Stimulated activated CD4-positive, alpha-beta T cell treated with anti-CD3 and anti-CD28 coated beads, TNF-alpha, amount 100 ng/mL, for 48 hours (primary cell): ENCODE data around the gene COX17.

ENCODE experiments used
- DNase-seq, 3 donors: peaks; one replicate each; pipeline ENCODE4 v3.0.0-alpha.2; 2020; ENCODE audit warnings: low read depth in 3 of 3

COX17 gene

DNA sequence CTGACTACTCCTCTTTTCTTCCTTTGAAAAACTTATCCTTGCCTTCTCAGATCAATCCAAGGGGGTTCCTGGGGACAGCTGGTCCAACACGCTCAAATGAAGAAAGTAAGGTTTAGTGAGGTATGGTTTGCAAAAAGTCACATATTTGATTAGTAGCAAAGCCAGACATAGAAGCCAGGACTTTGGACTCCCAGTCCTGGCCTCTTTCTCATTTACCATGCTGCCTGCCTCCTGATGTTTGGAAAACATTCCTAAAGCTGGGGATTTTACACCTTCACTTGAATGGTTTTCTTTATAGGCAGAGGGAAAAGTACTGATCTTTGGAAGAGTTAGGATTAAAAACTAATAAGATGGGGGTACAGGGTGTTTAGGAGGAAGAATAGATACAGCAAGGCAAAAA lies 31.4 kb downstream of the COX17 start:
- no peak for DNase-seq

DNA sequence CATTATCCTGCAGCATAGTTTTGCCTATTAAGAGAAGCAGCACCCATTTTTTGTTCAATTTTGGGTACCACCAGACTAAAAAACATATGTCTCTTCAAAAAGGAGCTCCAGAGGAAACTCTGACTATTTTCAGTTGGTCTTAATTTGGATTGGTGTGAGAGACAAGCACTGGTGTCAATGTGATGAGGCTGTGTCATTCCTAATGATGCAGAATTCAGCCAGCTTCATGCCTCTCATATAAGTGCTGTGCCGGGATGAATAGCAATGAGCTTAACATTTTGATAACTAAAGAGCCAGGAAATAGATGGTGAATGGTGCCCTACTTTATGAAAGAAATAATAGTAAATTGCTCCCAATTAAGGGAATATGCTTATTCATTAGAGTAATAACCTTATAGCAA lies 32.7 kb downstream of the COX17 start:
- DNase-seq = no peak

DNA sequence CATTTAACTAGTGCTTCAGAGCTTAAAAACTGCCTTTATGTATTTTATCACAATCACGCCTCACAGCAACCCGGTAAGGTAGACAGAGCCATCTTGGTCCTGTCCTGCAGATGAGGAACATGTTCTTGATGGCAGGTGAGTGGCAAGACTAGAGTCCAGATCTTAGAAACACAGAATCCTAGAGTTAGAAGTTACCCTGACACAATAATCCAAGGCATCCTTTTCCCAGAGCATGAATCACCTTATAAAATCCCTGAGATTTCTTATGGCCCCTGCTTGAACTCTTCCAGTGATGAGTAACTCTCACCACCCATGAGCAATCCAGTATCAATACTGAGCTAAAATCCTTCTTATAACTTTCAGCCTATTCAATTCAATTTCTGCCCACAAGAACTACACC lies 33.7 kb downstream of the COX17 start:
- no peak for DNase-seq

DNA sequence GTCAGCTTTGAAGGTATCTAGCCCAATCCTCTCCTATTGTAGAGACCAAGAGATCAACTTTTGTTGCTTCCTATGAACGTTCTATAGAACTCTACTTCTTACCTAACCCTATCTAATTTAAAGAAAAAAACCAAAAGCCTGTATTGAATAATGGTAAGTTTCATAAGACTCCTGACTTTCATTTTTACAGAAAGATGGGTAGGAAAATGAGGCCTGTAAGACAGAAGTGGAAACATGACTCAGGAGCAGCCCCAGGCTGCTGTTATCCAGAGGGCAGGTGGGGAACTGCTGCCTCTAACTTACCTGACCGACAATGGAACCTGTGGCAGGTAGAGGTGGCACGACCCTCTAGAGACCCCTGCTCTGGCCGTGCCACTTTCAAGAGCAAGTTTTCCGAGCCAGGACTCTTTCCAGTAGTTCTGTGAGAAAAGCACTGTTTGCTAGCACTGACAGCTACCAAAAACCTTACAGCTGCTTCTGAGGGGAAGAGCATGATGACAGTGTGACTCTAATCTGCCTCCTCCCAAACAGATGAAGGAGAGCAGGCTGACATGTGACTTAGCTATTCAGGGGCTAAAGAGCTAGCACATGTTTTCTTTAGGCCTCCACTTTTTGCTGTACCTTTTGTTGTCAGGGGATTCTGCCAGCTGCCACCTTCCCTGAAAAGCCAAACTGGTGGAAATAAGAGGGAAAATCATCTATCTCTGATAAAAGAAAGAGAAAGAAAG lies 34.3 kb downstream of the COX17 start:
- no peak for DNase-seq

DNA sequence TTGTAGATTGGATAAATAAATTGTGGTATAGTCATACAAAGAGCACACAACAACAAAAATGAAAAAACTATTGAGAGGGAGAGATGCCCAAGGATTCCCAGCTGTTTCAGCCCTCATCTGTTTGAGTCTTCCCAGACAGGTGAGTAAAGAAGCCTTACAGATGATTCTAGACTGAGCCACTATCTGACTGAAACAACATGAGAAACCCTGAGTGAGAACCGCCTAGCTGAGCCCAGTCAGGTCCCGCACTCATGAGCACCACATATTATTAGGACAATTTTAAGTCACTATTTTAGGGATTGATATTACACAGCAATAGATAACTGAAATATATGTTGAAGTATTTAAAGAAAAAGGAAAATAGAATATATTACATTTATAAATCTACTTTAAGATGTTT lies 35.8 kb downstream of the COX17 start:
- DNase-seq = no peak

DNA sequence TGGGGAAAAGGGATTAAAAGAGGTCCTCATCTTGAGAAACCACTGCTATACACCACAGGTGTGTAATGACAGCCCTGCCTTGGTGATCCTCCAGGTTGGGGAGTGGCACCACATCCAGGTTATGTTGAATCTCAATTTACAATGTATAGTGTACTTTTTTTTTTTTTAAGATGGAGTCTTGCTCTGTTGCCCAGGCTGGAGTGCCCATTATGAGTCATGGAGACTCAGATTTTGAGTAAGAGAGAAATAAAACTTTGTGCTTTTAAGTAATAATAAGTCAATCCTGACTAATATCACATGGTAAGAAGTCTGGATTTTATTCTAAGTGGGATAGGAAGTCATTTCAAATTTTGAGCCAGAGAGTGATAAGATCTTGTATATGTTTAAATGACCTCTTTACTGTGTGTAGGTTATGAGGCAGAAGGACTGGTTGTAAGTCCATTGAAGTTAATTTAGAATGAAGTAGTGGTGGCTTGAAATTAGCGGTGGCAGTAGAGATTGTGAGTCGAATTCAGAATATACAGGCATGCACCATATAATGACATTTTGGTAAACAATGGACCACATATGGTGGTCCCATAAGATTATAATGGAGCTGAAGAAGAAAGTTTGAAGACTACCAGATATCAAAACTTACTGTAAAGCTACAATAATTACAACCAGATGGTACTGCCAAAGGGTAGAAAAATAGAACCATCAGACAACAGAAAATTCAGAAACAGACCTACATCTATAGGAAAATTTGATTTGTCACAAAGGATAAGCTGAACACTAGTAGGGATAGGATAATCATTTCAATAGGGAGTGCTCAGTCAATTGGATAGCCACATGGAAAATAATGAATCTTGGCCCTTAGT lies 37.5 kb downstream of the COX17 start:
- DNase-seq = no peak

DNA sequence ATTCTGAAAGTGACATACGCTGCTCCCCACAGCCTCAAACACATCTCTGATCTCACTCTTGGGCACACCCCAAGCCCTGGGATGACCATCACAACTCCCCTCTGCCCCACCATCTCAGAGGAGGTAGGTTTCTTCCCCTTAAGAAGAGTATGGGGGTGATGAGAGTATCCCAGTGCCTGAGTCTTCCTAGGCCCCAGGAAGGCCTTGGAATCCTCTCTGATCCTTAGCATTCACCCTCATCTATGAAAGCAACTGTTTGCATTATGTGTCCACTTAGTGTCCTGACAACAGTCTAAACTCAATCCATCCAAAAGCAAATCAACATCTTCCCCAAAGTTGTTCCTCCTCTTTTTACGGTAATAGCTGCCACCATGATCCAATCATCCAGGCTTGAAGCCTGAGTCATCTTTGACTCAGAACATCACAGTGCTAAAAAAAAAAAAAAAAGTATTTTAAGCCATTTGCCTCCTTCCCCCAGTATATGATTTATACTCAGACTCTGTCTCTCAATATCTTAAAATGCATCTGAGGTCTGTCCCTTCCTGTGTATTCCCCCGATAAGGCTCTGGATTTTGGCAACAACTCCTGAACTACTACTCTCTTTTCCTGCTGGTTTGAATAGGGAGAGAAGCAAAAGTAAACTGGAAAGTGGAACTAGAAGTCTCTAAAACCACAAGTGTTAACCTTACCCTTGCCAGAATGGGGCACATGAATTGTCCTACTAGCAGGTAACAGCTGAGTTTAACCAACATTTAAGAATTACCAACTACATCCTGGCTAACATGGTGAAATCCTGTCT lies 39.3 kb downstream of the COX17 start:
- no peak for DNase-seq

DNA sequence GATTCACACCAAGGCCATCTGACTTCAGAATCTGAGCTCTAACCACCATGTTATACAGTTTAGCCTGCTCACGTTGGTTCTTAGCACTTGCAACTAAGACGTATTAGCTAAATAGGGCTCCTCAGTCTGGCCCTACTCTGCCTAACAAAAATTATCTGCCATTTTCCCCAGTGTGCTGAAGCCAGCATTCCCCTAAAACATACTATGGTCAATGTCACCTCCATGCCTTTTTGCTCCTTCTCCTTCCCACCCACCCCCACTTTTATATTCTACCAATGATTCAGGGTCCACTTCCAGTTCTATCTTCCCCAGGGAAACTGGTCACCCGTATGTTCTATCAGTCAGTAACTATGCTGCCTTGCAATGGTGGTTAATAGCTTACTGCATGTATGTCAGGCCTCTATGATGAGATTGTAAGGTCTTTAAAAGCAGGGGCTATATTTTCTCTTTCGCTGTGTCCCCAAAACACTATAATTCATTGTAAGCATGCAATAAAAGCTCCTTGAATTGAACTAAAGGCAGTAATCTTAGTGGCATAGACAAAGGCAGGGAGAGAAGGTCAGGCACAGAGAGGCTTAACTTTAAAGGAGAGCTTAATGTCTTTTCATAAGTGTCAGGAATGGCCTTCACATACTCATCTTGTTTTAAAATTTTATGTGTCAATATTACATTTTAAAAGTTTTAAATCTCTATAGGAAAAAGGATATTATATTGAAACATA lies 40.2 kb downstream of the COX17 start:
- no peak for DNase-seq

DNA sequence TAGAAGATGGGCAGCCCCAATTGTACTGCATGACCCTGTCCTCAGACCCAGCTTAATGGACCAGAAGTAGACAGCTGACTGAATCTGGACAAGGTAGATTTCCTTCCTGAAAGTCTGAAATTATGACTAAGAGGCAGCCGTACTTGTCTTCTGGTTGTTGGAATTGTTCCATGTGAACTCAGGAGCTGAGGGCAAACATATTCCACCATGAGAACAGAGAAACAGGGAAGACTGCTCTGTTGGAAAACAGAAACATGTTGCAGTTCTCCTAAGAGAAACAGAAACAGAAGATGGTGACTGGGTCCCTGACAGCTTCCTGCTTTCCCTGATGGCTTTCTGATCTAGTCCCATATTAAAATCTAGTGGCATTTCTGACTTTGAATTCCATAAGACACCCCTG lies 41.0 kb downstream of the COX17 start:
- DNase-seq = no peak

DNA sequence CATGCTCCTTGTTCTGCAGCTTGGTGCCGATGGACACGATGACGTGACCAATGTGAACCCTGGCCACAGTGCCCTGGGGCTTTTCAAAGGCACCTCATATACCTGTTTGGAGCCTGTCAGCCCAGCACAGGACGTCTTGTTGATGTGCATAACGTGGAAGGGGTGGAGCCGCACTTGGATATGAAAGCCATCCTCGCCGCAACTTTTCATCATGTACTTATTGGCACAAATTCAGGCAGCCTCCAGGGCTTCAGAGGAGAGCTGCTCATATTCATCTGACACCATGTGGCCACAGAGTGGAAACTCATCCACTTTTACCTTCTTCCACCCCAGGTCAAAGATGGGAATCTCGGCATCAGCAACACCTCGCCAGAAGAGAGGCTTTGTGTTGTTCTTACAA lies 41.5 kb downstream of the COX17 start:
- DNase-seq = no peak

DNA sequence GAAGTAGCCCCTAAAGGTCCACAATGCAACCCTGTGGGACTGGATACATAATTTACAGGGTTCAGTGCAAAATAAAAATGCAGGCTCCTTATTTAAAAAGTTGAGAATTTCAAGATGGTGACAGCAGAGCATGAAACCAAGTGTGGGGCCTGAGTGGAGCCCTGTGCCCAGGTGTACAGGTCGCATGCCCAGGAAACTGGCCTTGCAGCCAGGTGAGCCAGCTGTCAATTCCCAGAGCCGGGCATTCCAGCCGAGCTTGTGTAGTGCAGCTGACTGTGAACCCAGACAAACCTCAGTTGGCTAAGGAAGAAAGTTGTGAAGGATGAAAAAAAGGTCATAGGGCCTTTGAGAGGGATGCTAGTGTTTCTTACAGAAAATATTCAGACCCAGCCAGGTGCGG lies 44.4 kb downstream of the COX17 start:
- DNase-seq = no peak

DNA sequence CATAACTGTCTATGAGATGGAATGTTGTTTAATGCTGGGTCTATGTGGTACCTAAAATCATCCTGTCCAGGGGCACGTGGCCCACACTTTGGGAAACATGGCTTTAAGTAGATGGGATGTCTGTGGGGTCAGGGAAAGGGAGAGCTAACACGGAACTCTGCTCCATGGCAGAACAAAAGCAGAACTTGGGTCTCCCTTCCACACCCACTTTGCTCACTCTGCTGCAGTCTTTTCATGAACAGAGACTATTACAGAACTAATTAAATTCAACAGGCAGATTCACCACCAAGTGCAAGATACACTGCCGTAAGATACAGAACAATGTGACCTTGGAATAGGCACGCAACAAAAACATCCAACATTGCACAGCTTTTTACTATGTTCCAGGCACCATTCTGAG lies 45.0 kb downstream of the COX17 start:
- no peak for DNase-seq

DNA sequence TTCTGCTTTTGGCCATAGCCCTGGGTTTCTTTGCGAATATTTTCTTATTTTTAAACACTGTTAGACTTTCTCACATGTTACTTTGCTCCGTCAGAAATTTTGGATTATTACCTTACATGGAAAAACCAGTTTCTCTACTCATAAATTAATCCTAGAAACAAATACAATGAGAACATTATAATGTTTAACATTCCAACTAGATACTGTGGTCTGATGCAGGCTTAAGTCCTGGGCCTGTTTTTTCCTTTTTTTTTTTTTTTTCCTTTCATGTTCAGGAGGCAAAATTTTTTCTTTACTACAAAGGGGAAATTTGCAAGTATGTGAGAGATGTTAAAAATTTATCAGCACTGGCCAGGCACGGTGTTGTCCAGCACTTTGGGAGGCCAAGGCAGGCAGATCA lies 45.7 kb downstream of the COX17 start:
- DNase-seq = no peak

DNA sequence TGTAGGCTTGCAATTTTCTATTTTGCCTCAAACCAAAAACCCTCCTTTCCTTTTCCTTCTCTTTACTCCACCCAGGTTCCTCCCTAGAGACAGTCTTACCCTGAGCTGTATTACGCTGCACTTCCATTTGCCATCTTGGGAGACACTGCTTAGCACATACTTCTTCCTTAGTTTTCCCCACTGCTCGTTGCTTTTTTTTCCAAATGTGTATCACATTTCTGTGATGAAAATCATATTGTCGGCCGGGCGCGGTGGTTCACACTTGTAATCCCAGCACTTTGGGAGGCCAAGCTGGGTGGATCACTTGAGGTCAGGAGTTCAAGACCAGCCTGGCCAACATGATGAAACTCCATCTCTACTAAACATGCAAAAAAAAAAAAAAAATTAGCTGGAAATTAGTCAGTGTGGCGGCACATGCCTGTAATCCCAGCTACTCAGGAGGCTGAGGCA lies 46.3 kb downstream of the COX17 start:
- no peak for DNase-seq

DNA sequence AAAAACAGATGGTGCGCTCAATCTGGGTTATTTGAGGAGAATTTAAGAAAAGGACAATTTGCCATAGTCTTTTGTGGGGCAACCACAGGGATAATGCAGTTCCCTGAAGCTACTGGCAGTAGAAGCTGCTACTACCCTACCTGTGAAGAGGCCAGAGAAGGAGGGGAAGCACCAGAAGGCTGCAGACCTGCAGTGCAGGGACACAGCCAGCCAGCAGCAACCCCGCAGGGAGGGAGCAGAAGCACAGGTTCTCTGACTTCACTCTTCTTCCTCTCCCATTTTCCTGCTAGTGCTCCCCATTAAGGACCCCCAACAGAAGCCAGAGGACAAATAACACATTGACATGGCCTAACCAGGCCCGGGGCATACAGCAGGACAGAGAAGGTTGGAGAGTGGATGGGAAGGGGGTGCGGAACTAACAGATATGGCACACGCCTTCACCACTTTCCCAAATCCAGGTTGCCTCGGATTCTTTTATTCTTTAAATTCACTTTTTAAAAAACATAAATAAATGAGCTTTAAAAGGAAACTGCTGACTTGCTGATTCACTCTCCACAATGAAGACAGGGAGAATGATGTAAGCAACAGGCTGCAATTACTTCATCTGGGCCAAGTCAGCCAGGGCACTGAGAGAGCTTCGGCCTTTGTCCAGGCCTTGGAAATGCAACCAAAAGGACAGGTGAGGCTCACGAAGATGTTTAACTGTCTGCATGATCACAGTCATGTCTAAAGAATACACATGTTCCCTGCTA lies 46.9 kb downstream of the COX17 start:
- DNase-seq = no peak

DNA sequence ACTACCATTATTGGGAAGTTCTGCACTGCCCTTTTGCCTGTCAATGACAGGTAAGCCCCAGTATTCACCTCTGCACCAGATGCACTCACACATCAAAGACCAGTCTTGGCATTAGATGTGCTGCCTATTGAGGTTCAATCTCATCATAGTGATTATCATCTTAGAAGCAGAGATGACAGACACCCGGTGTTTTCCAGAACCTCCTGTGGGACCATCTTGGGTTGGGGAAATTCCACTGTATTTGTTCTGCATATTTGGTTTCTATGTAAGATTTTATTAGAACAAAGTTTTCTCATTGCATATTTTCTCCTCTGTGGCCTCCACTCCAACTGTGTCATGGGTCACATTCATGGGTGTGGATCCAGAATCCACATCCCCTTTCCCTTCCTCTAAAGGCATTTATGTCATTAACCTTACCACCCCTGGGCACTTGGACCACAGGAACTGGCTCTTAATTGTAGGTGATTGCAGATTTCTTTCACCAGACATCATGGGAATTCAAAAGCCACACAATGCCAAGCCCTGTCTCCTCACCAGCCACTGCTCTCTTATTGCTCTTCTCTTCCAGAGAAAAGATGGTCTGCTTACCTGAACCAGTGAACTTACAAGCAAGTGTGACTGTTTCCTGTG lies 48.3 kb downstream of the COX17 start:
- DNase-seq = no peak

DNA sequence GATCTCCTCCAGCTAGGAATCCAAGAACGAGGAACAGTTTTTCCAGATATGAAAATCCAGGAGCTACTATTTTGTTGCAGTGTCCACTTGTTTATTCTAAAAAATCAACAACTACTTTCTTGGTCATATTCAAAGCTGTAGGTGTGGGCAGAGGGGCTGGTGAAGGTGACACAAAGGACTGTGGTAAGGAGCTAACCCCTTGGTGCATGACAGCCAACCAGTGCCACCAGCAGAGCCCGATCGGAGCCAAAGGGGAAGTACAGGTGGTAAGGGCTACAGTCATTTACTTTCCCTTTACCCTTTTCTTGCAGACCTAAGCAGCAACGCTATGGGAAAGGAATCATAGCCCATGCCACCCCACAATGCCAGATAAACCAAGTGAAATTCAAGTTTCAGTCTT lies 48.8 kb downstream of the COX17 start:
- no peak for DNase-seq

DNA sequence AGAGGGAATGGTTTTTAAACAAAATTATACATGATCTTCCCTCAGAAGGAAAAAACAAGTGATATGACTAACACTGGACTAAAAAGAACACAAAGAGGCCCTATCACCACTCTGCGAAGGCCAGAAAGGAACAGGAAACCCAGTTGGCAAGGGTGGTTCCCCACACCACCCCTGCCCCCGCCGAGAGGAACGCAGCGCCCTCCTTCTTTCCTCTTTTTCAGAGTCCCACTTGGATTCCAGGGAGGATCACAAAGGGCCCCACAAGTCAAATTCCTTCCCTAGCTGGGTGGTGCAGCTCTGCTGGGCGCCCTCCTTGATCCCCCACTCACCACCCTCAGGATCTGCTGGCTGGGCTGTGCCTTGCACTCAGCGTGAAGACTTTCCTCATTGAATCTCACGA lies 49.7 kb downstream of the COX17 start:
- no peak for DNase-seq

DNA sequence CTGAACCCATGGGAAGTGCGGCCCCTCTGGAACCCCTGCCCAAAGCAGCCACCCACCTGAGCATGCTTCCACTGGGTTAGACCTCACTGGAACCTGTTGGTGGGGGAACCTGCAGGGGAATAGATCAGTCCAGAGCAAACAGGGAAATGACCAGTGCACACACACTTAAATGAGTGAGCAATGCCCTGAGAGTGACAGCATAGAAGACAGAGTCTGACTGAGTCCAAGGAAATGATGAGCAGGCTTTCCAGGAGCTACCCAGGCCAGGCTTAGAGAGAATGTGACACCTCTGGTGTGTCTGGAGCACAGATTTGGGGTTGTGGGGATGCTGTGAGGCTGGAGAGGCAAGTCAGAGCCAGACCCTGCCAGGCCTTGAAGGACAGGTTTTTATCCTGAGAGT lies 51.0 kb downstream of the COX17 start:
- no peak for DNase-seq

DNA sequence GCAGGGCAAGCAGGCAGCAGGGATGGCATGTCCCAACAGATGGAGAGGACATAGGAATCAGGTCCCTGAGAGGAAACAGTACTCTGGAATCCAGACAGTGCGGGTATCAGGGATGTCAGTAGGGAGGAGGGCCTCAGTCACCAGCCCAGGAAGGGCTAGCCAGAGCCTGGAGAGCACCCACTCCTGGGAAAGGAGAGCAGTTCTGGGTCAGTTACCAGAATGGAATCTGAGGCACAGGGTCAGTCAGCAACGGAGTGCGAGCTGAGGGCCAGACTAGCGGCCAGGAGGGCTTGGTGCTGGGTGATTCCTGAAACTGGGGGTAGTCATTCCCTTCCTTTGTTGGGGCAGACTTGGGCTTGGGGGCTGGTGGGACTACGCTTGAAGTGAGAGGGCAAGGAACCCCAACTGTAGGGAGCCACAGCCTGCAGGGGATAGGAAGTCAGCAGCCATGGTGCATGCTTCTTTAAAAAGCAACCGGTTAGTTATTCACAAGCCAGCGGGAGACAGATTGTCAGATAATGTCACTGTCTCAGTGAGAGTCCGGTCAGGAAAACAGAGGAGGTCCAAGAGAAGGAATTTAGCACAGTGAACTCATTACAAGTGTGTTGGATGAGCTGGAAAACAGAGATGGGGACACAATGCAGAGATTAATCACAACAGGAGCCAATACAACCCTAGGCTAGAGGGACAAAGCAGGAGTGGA lies 51.6 kb downstream of the COX17 start:
- DNase-seq = no peak
